GM12878 (cell line): ENCODE results near the gene ME3. TPM values are rescaled to one million over a fixed set of nuclear protein-coding genes. Genes with fewer than 3 reads are reported as not detected.

Source experiments
- ATAC-seq: fragments of 200-7000 bp; cut with Tn5 transposase; 3 replicates; pipeline ENCODE4 v1.9.1; 2020; ENCODE audit warnings: mild to moderate bottlenecking, moderate library complexity
- BruUV-seq: library from RNA; stranded (reverse); fragments of 400-500 nt; replicated peaks from 2 replicates; lab custom pipeline; 2021; lab: Mats Ljungman, UMichigan
- CTCF ChIA-PET: fragments of 300-600 bp; sonication (Branson Sonifier 250); formaldehyde crosslinking; extraction: SDS; loops from one replicate; lab custom pipeline; 2021; ENCODE audit warnings: inconsistent platforms; lab: Yijun Ruan, JAX
- POLR2A ChIA-PET: fragments of 350-600 bp; formaldehyde crosslinking; extraction: SDS; loops from one replicate; lab custom pipeline; 2021; ENCODE audit warnings: inconsistent platforms; lab: Charles Lee
- RAD21 ChIA-PET: fragments of 300-600 bp; sonication (Branson Sonifier 250); formaldehyde crosslinking; loops from one replicate; lab custom pipeline; 2023; ENCODE audit warnings: antibody characterized with exemption; ENCODE audit not compliant: unreplicated experiment; lab: Charles Lee
- SMC1A ChIA-PET: fragments of 300-600 bp; sonication (Branson Sonifier 250); formaldehyde crosslinking; loops from one replicate; lab custom pipeline; 2023; ENCODE audit not compliant: unreplicated experiment, uncharacterized antibody; lab: Charles Lee
- DNase-seq: peaks from one replicate; pipeline ENCODE4 v3.0.0-alpha.2; 2011; ENCODE audit warnings: low read depth, low spot score
- FAIRE-seq: peaks from 3 replicates; lab custom pipeline; 2011; peaks lifted over from hg19 to GRCh38; lab: Jason Lieb, UNC
- H2AFZ ChIP-seq: 2 replicates; pipeline ENCODE4 v1.6.0; 2011; ENCODE audit warnings: low read depth, low read length, control low read depth; ENCODE audit not compliant: control insufficient read depth
- H3K27ac ChIP-seq: 2 replicates; pipeline ENCODE4 v1.5.1; 2011; ENCODE audit warnings: control low read depth; ENCODE audit not compliant: control insufficient read depth, insufficient read depth
- H3K27me3 ChIP-seq, 2 experiments: replicated peaks in 1 of 2; 2 replicates each; pipeline versions ENCODE4 v1.6.0 to v1.6.1; 2011; ENCODE audit warnings: low read length in 1 of 2; ENCODE audit not compliant: control insufficient read depth in 2 of 2, insufficient read depth in 2 of 2
- H3K36me3 ChIP-seq, 2 experiments: 2 replicates each; pipeline ENCODE4 v1.5.1; 2011; ENCODE audit warnings: low read length in 1 of 2; ENCODE audit not compliant: control insufficient read depth in 2 of 2, insufficient read depth in 2 of 2
- H3K4me1 ChIP-seq: 2 replicates; pipeline ENCODE4 v1.6.1; 2011; ENCODE audit warnings: mild to moderate bottlenecking, low read length, moderate library complexity, mixed read lengths; ENCODE audit not compliant: control insufficient read depth, insufficient read depth
- H3K4me2 ChIP-seq: 2 replicates; pipeline ENCODE4 v1.6.0; 2011; ENCODE audit warnings: control low read depth; ENCODE audit not compliant: control insufficient read depth, insufficient read depth
- H3K4me3 ChIP-seq: fragments of 200-600 bp; sonication (generic); 2 replicates; pipeline ENCODE4 v1.5.1; 2016
- H3K79me2 ChIP-seq: 2 replicates; pipeline ENCODE4 v1.6.0; 2011; ENCODE audit warnings: low read length; ENCODE audit not compliant: control insufficient read depth, insufficient read depth
- H3K9ac ChIP-seq: 2 replicates; pipeline ENCODE4 v1.8.0; 2011; ENCODE audit warnings: low read length, control low read depth, mixed read lengths; ENCODE audit not compliant: control insufficient read depth, insufficient read depth
- H3K9me3 ChIP-seq: replicated peaks from 3 replicates; pipeline ENCODE4 v1.5.1; 2011; ENCODE audit warnings: mild to moderate bottlenecking, low read length; ENCODE audit not compliant: control insufficient read depth, insufficient read depth
- H4K20me1 ChIP-seq: 2 replicates; pipeline ENCODE4 v1.6.0; 2011; ENCODE audit not compliant: control insufficient read depth, insufficient read depth
- BCL11A ChIP-seq: IDR thresholded peaks from 2 replicates; pipeline ENCODE4 v1.6.1; 2011; ENCODE audit warnings: low read depth, low read length
- CEBPB ChIP-seq, 2 experiments: fragments of 150-350 bp in 1 of 2; IDR thresholded peaks; 2 replicates each; pipeline ENCODE4 v1.6.1; 2012 to 2014; ENCODE audit warnings: low read depth in 2 of 2, low read length in 2 of 2, borderline replicate concordance in 1 of 2, inconsistent platforms in 1 of 2
- E2F8 ChIP-seq: fragments of 450-650 bp; IDR thresholded peaks from 2 replicates; pipeline ENCODE4 v1.6.1; 2018; ENCODE audit warnings: mild to moderate bottlenecking, low read depth, moderate library complexity; ENCODE audit not compliant: partially characterized antibody
- RBBP5 ChIP-seq: fragments of 200-600 bp; sonication (generic); conservative IDR thresholded peaks from 2 replicates; pipeline ENCODE4 v1.6.1; 2016
- WGBS: methylation state at CpG from one replicate; pipeline ENCODE4 v1.1.6; 2016; ENCODE audit warnings: low lambda C conversion rate; ENCODE audit not compliant: insufficient replicate concordance, insufficient coverage; ENCODE audit errors: missing lambda C conversion rate; 5-methylcytosine and 5-hydroxymethylcytosine counted together
- in situ Hi-C: fragments of 300-500 bp; cut with MboI; formaldehyde crosslinking; loops from 9 replicates; pipeline ENCODE4 v1.14.3; 2018; ENCODE audit warnings: mixed read lengths
- intact Hi-C: fragments of 100-400 bp; cut with micrococcal nuclease; formaldehyde crosslinking; loops from one replicate; pipeline ENCODE4 v1.14.2; 2022; ENCODE audit not compliant: unreplicated experiment
- polyA plus RNA-seq, 11 experiments: library from polyadenylated mRNA; depleted of rRNA in 4 of 11; unstranded in 6 of 11; stranded (reverse) in 5 of 11; fragments of >200 nt; fragmentation: Nextera tagmentation in 4 of 11; fragmentation: Illumina TruSeq in 1 of 11; extraction: Ambion mirVana in 4 of 11; extraction: Trizol in 1 of 11; gene quantifications; 1 replicate in 1 of 11; 2 replicates in 10 of 11; pipeline versions ENCODE4 v1.2.1 to v1.2.3, GENCODE V29; 2011 to 2016; ENCODE audit warnings: inconsistent platforms in 2 of 11, missing spikeins in 2 of 11, low read depth in 1 of 11
- total RNA-seq, 4 experiments: library from RNA; depleted of rRNA in 3 of 4; stranded (reverse); fragments of >200 nt in 3 of 4; fragmentation: Illumina TruSeq in 1 of 4; extraction: Trizol in 1 of 4; gene quantifications; 2 replicates each; pipeline versions ENCODE4 v1.2.1 to v1.2.3, GENCODE V29; 2013 to 2021
- TF ChIP-seq, protein P1 (sequence below): fragments of 450-650 bp; IDR thresholded peaks from 2 replicates; pipeline ENCODE4 v1.6.1; 2017; ENCODE audit warnings: mild to moderate bottlenecking, low read depth, inconsistent platforms; ENCODE audit not compliant: poor library complexity, severe bottlenecking
- TF ChIP-seq, protein P2 (sequence below): IDR thresholded peaks from 2 replicates; pipeline ENCODE4 v1.6.1; 2012; ENCODE audit warnings: low read depth, low read length, improper control_type of control experiment

The ME3 gene
- total and polyA plus RNA-seq, 10 of the 15 experiments (the other 5 are each of a cell fraction or from before 2014, with no cell fraction given): 0.06 to 0.40 (median 0.19) TPM; not detected in 2

DNA sequence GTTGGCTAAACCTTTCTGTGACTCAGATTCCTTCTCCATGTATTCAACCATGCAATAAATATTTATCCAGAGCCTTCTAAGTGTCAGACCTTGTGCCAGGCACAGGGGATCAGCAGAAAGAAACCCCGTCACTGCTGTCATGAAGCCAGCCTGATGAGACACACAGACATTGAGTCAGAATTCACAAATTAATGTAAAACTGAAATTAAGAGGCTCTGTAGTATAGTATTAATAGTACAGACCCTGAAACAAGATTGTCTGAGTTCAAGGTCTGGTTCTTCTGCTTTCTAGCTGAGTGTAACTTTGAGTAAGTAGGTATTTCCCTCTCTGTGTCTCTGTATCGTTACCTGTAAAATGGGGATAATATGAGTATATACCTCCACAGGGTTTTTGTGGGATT, 46.9 kb downstream of the ME3 start:
- no TSS peak for BruUV-seq
- TF ChIP-seq, protein P1, sequence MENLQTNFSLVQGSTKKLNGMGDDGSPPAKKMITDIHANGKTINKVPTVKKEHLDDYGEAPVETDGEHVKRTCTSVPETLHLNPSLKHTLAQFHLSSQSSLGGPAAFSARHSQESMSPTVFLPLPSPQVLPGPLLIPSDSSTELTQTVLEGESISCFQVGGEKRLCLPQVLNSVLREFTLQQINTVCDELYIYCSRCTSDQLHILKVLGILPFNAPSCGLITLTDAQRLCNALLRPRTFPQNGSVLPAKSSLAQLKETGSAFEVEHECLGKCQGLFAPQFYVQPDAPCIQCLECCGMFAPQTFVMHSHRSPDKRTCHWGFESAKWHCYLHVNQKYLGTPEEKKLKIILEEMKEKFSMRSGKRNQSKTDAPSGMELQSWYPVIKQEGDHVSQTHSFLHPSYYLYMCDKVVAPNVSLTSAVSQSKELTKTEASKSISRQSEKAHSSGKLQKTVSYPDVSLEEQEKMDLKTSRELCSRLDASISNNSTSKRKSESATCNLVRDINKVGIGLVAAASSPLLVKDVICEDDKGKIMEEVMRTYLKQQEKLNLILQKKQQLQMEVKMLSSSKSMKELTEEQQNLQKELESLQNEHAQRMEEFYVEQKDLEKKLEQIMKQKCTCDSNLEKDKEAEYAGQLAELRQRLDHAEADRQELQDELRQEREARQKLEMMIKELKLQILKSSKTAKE: no peak
- no peak for TF ChIP-seq E2F8
- TF ChIP-seq CEBPB (IDR thresholded peaks at IDR 0.05; ENCODE audit: borderline replicate concordance in 1 of 2, low read depth in 2 of 2, low read length in 2 of 2): no peak
- TF ChIP-seq, protein P2, sequence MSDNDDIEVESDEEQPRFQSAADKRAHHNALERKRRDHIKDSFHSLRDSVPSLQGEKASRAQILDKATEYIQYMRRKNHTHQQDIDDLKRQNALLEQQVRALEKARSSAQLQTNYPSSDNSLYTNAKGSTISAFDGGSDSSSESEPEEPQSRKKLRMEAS: no peak
- TF ChIP-seq BCL11A: no peak
- TF ChIP-seq RBBP5: no peak
- Histone ChIP-seq H3K27ac (no peak overlapping the region), H4K20me1 (no peaks in the 10 kb centered on the region), H3K4me1 (no peaks in the 10 kb centered on the region), H3K4me2 (no peak overlapping the region), H3K27me3 (peaks cover 0 to 6% of the 10 kb centered on the region in 2 experiments; a peak in 2 of 4 replicates), H3K9me3 (no peaks in the 10 kb centered on the region), H3K9ac (no peak overlapping the region), H3K4me3 (no peak overlapping the region), H2AFZ (no peak overlapping the region), H3K36me3 (no peaks in the 10 kb centered on the region), H3K79me2 (no peaks in the 10 kb centered on the region)
- ChIA-PET RAD21 (no interaction called here), SMC1A (no interaction called here), POLR2A (no interaction called here), CTCF (interaction anchor here (1.7 to 2.1 kb wide), 2 partner anchors 17 to 33 kb away, joined by 3 to 9 read pairs; no protein-coding TSS in a partner anchor)
- intact Hi-C loops (no loop called here), in situ Hi-C loops (no loop called here)
- FAIRE-seq: no peak
- DNase-seq: no peak
- peak; percentile 62 for ATAC-seq
- 0% methylated on average over 2 of the region's 2 CpGs for WGBS
